Cerebellar nuclear complex (tissue), 1 donor: ENCODE data around the gene RIN1.
"Not testable (repeated sequence)": the region's sequence is repeated elsewhere in the genome, so short reads cannot be mapped to it uniquely, and the experiment has no call there.

Experiments
- DNase-seq, 2 experiments: peaks; one replicate each; lab custom pipeline; 2025; lab: John Stamatoyannopoulos, UW

RIN1 gene

GRCh38 chr11:66359662-66360087, 23.4 kb upstream of the RIN1 start:
- DNase-seq: no peak

GRCh38 chr11:66350560-66351235, 14.5 kb upstream of the RIN1 start:
- not testable (repeated sequence) for DNase-seq

- no peak for DNase-seq
These were observed 12.8 kb upstream of the RIN1 start for GRCh38 chr11:66349084-66349386.

- peak; percentile 38 to 78 for DNase-seq
These were observed 11.4 kb upstream of the RIN1 start, which contains the start of gene B4GAT1 for GRCh38 chr11:66347425-66348276. Gene B4GAT1 (minus strand): TSS chr11:66347629. CDS start chr11:66347545, 84 bp downstream.

- DNase-seq: no peak
These were observed 10.5 kb upstream of the RIN1 start for GRCh38 chr11:66346476-66347424.

- no peak for DNase-seq
These were observed 9.0 kb upstream of the RIN1 start for GRCh38 chr11:66345316-66345649.

GRCh38 chr11:66344550-66345315, 8.5 kb upstream of the RIN1 start, which contains the start of gene BRMS1:
Gene BRMS1 (minus strand): TSS chr11:66345104. CDS start chr11:66342234, 2,870 bp downstream.
- peak; percentile 59 to 93 for DNase-seq

GRCh38 chr11:66343176-66343575, 6.9 kb upstream of the RIN1 start:
- DNase-seq: no peak

- DNase-seq: no peak
These were observed 5.4 kb upstream of the RIN1 start for GRCh38 chr11:66341502-66342126.

GRCh38 chr11:66340596-66341501, 4.6 kb upstream of the RIN1 start:
- DNase-seq: no peak

GRCh38 chr11:66339686-66340483, 3.7 kb upstream of the RIN1 start:
- no peak for DNase-seq

GRCh38 chr11:66339162-66339675, 3.0 kb upstream of the RIN1 start:
- DNase-seq: no peak

- no peak for DNase-seq
These were observed 2.3 kb upstream of the RIN1 start for GRCh38 chr11:66338276-66339161.

GRCh38 chr11:66337103-66337899, 1.1 kb upstream of the RIN1 start:
- no peak for DNase-seq

- no peak for DNase-seq
These were observed 552 bp downstream of the RIN1 start for GRCh38 chr11:66335531-66336233.
